NB4 (cell line): ENCODE results near the gene GRAMD4.

Experiments
- POLR2A ChIP-seq: IDR thresholded peaks from 2 replicates; pipeline ENCODE4 v1.6.1; 2011; ENCODE audit warnings: mild to moderate bottlenecking; ENCODE audit not compliant: insufficient read length; ENCODE audit errors: extremely low read depth
- TF ChIP-seq, protein P1 (sequence below): IDR thresholded peaks from one replicate; pipeline ENCODE4 v1.5.1; 2012; ENCODE audit warnings: low read depth, low read length

DNA sequence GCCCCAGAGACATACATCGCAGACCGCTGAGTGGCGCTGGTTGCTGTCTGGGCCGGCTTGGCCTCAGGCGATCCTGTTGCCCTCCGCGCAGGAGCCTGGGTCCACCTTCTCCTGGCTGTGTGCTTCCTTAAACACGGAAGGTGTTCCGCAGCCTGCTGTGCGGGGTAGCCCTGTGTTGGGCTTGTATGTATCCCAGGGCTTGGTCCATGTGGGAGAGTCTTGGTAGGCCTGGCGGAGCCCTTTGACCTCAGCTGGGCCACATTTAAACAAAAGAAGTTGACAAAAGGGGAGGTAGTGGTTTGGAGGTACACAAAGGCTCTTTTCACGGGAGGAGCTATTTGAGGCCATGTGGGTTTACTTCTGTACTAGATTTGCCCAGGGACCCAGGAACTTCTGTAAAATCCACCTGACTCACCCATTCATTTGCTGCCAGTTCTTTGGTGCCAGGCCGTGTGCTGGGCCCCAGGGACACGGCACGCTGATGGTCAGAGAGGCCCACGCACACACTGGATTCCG is 11.0 kb upstream of the GRAMD4 start:
- TF ChIP-seq, protein P1, sequence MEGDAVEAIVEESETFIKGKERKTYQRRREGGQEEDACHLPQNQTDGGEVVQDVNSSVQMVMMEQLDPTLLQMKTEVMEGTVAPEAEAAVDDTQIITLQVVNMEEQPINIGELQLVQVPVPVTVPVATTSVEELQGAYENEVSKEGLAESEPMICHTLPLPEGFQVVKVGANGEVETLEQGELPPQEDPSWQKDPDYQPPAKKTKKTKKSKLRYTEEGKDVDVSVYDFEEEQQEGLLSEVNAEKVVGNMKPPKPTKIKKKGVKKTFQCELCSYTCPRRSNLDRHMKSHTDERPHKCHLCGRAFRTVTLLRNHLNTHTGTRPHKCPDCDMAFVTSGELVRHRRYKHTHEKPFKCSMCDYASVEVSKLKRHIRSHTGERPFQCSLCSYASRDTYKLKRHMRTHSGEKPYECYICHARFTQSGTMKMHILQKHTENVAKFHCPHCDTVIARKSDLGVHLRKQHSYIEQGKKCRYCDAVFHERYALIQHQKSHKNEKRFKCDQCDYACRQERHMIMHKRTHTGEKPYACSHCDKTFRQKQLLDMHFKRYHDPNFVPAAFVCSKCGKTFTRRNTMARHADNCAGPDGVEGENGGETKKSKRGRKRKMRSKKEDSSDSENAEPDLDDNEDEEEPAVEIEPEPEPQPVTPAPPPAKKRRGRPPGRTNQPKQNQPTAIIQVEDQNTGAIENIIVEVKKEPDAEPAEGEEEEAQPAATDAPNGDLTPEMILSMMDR, result no peak
- TF ChIP-seq POLR2A, result no peak
